Stimulated activated CD8-positive, alpha-beta memory T cell treated with anti-CD3 and anti-CD28 coated beads, Interleukin-4, amount 100 ng/mL, for 48 hours (primary cell): Measurements from ENCODE around the gene VTI1B.

Experiments
- DNase-seq: peaks from one replicate; pipeline ENCODE4 v3.0.0-alpha.2; 2020

VTI1B gene

GRCh38 chr14:67675219-67675582 lies 769 bp upstream of the VTI1B start:
- no peak for DNase-seq

GRCh38 chr14:67674139-67674479 lies 323 bp downstream of the VTI1B start:
- DNase-seq = peak; percentile 74

GRCh38 chr14:67673451-67673850 lies 981 bp downstream of the VTI1B start:
- no peak for DNase-seq

GRCh38 chr14:67668559-67668958 lies 5.9 kb downstream of the VTI1B start:
- DNase-seq = no peak

- DNase-seq = no peak
Measured at GRCh38 chr14:67666750-67667449, 7.5 kb downstream of the VTI1B start.

DNA sequence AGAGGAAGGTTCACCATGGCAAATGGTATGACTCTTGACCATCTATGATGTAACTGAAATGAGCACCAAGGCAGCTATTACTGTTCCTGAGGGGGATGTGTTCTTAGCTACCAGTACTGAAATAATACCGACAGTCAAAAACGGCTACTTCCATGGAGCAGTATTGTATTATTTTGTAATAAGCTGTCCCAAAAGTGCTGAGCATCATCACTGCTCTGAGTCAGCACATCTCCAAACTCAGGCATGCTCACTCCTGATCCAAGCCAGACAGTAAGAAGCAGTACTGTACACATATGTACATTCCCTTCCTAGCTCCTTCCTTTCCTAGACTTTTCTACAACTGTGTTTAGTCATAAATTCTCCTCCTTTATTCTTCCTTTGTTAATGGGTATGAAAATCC lies 8.6 kb downstream of the VTI1B start:
- no peak for DNase-seq

GRCh38 chr14:67663633-67664032 lies 10.8 kb downstream of the VTI1B start:
- DNase-seq = no peak

DNA sequence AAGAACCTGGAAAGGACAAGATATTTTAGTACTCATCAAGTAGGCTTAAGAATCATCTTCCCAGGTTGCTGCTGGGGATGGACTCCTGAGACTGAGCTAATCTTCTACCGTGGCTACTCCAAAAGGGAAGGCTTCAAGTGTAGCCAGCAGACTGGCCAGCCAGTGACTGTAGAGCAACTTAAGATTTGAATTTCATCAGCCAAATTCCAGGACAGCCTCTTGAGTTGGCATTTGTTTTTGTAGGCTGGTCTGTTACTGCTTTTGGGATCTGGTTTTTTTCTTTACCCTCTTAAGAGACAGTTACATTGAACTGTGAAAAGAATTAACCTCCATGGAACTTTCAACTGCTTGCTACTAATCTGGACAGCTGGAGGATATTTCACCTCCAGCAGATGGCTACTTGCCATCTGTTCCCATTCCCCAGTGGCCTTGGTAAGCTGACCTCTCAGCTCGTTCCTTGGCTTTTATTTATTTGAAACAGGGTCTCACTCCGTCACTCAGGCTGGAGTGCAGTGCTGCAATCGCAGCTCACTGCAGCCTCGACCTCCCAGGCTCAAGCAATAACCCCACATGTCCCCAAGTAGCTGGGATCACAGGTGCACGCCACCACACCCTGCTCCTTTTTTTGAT lies 20.7 kb downstream of the VTI1B start:
- DNase-seq = no peak

GRCh38 chr14:67652189-67652588 lies 22.2 kb downstream of the VTI1B start:
- DNase-seq = no peak

- DNase-seq = no peak
Measured at GRCh38 chr14:67650694-67651093, 23.7 kb downstream of the VTI1B start.

GRCh38 chr14:67650151-67650550 lies 24.3 kb downstream of the VTI1B start:
- no peak for DNase-seq

GRCh38 chr14:67646131-67646530 lies 28.3 kb downstream of the VTI1B start:
- DNase-seq = no peak

DNA sequence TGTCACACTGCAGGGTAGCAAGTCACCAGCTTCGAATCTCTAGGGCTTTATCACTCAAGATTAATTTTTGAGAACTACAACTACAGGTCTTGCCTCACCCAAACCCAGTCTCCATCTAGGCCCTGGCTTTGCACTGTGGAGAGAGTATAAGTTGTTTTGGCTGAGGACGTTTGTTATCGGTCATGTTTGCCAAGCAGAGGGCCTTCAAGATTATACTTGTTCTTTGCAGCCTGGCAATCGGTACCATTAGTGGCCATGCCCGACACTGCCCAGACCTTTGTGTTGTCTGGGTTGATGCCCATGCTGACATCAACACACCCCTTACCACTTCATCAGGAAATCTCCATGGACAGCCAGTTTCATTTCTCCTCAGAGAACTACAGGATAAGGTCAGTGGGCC lies 29.0 kb downstream of the VTI1B start:
- no peak for DNase-seq

DNA sequence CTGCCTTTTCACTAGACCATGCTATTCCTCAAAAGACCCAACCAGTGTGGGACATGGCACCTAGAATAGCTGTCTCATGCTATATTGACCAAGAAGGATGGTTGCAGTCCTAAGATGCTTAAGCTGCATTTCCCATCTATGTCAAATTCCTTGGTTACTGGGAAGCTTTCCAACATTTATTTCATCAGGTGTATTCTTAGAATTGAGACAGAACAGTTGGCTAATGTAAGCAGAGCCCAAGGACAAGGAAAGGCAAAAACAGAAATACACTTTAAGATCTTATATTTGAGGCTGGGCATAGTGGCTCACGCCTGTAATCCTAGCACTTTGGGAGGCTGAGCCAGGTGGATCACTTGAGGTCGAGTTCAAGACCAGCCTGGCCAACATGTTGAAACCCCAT lies 30.0 kb downstream of the VTI1B start:
- DNase-seq = no peak

- no peak for DNase-seq
Measured at GRCh38 chr14:67643713-67644112, 30.7 kb downstream of the VTI1B start.

GRCh38 chr14:67641902-67642749 lies 32.3 kb downstream of the VTI1B start:
- peak; percentile 59 for DNase-seq

DNA sequence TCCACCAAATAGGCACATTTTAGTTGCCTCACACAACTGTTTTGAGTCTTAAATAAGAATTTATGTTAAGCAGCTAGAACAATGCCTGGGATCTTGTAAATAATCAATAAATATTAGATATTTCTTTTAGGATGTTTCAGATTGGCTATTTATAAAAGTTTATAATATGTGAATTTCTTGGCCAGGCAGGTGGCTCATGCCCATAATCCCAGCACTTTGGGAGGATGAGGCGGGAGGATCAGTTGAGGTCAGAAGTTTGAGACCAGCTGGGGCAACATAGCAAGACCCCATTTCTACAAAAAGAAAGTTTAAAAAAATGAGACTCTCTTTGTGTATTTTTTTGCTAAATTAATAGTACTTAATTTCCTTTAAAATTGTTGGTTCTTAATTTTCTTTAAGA lies 33.0 kb downstream of the VTI1B start:
- no peak for DNase-seq

DNA sequence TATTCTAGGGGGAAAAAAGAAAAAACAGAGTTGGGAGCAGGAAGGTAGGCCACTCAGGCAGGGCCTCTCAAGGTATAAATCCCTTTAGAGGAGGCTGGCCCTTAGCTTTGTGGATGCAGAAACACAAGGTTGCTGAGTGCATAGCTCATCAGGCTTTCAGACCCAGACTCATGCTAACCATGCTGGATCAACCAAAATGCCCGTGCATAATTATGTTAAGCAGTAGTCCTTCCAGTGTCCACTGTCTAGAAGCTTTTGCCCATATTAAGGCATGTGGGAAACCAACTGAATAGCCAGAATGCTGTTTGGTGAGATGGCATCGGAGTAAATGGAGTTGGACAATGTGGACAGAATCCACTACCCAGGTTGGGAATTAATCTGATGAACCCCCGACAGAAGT lies 35.8 kb downstream of the VTI1B start:
- DNase-seq = no peak

DNA sequence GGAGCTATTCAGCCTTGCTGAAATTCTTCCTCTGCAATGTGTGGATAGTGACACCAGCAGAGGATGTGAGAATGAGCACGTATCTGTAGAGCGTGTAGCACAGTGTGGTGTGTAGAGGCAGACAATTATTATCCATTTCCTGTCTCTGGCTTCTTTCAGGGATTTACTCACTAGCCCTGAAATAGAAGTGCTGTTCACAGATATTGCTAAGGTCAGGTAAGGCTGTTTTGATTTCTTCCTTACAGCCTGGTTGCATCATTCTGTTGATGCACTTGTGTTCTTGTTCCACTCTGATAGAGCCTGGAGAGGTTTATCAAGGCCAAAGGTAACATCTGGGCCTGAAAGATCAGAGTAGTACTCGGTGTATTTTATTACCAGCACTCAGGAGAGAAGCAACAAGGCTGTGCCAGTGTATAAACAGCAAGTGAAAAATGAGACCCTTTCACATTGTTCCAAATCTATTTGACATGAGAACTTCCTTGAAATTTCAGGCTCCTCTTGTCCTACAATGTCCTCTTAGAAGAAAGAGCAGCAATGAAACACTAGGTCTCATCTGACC lies 38.0 kb downstream of the VTI1B start:
- no peak for DNase-seq

GRCh38 chr14:67633451-67634147 lies 40.8 kb downstream of the VTI1B start:
- no peak for DNase-seq

DNA sequence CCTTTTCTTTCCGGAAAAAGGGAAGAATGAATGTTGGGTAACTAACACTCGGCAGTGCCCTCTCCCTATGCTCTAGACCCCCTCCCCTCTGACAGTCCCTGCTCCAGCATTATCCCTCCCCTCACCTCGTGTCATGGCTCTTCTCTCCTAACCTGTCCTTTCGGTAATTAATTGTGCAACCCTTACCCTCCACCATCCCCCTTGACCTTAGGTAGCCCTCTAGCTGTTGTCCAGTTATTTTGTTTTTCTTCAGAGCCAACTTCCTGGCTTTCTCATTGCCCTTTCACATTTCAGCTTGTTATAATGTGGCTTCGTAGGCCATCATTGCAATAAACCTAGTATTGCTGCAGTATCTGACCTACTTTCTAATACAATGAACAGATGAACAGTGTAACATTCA lies 43.5 kb downstream of the VTI1B start:
- DNase-seq = no peak

DNA sequence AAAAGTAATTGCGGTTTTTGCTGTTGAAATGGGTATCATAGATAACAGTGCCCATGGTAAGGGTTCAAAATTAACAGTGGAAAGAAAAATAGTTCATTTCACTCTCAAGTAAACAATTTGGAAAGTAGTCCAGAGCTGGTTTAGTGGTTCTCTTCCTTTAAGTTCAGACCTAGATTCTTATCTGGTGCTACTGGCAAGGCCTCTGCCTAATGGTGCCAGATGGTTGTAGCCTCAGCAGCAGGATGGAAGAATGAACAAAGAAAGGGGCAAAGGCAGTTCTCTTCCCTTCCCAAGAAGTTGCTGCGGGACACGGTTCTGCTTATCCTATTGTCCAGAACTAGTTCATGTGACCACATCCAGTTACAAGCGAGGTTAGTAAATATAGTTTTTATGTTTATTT lies 44.2 kb downstream of the VTI1B start:
- no peak for DNase-seq

GRCh38 chr14:67627519-67627918 lies 46.9 kb downstream of the VTI1B start:
- DNase-seq = no peak
